IPS-15b (cell line): ENCODE measurements around the gene SLC4A11.
"Not testable (repeated sequence)": the region's sequence is repeated elsewhere in the genome, so short reads cannot be mapped to it uniquely, and the experiment has no call there.

Experiments
- H3K27me3 ChIP-seq: one replicate; pipeline ENCODE4 v1.6.1; 2013; ENCODE audit warnings: low read length; ENCODE audit not compliant: control insufficient read depth, insufficient read depth
- H3K36me3 ChIP-seq: one replicate; pipeline ENCODE4 v1.6.1; 2013; ENCODE audit warnings: low read length; ENCODE audit not compliant: control insufficient read depth, insufficient read depth
- H3K4me1 ChIP-seq: one replicate; pipeline ENCODE4 v1.6.1; 2013; ENCODE audit warnings: mild to moderate bottlenecking, low read length; ENCODE audit not compliant: control insufficient read depth, insufficient read depth
- H3K4me3 ChIP-seq: one replicate; pipeline ENCODE4 v1.5.1; 2013; ENCODE audit warnings: low read depth, low read length
- H3K9ac ChIP-seq: one replicate; pipeline ENCODE4 v1.6.1; 2013; ENCODE audit warnings: low read depth, mild to moderate bottlenecking, low read length
- H3K9me3 ChIP-seq: one replicate; pipeline ENCODE4 v1.6.1; 2013; ENCODE audit warnings: mild to moderate bottlenecking, low read length; ENCODE audit not compliant: control insufficient read depth, insufficient read depth

The SLC4A11 gene

DNA sequence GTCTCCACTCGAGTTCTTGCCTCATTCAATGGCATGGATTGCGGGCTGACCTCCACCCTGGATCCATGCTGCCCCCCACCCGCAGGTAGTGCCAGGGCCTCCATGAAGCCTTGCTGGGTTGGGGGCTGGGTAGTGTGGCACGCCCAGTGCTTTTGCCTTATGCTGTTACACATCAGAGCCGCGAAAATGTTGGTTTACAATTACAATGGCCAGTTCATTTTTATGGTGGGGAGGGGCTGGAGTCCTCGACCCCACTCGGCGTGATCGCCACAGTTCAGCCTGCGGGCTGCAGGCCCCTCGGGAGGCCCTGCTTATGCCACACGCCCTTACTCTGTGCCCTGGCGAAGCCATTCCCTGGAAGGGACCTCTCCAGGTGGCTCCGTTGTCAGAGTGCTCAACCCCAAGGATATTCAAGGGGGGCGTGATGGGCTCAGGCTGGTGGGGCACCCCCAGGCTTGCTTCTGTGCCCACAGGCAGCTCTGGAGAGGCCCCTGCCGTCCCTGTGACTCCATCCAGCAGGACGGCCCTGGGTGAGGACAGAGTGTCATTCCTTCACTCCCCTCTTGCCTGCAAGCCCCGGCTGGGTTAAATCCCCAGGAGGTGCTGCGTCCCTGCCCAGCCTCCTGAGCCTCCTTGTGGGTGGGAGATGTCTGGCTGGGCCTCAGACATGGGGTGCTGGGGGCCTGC, 14.9 kb downstream of the SLC4A11 start:
- H3K36me3 ChIP-seq, result peaks cover 18% of the 10 kb centered on the region

DNA sequence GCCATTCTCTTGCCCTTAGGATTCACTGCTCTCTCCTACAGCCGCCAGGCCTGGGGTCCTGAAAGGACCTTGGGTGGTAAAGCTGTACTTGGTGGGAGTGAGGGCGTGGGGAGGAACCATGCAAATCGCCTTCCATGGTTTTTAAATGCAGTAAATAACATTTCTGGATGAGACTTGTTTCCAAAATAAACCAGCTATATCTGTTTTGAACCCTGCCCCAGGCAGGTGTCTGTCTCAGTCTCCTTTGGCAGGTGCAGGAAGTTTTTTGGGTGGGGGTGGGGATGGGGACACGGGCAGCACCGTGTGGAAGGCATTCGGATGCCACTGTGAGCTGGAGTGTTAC, 15.4 kb downstream of the SLC4A11 start:
- Histone ChIP-seq H3K4me1 (peaks cover 2% of the 10 kb centered on the region), H3K9me3 (no peaks in the 10 kb centered on the region), H3K9ac (no peak overlapping the region), H3K4me3 (no peak overlapping the region), H3K36me3 (peaks cover 15% of the 10 kb centered on the region), H3K27me3 (no peaks in the 10 kb centered on the region)

More for the DNA sequence above, 14.9 kb downstream of the SLC4A11 start:
- Histone ChIP-seq H3K4me3 (no peak overlapping the region), H3K9me3 (no peaks in the 10 kb centered on the region), H3K9ac (no peak overlapping the region), H3K4me1 (peaks cover 2% of the 10 kb centered on the region), H3K27me3 (no peaks in the 10 kb centered on the region)

DNA sequence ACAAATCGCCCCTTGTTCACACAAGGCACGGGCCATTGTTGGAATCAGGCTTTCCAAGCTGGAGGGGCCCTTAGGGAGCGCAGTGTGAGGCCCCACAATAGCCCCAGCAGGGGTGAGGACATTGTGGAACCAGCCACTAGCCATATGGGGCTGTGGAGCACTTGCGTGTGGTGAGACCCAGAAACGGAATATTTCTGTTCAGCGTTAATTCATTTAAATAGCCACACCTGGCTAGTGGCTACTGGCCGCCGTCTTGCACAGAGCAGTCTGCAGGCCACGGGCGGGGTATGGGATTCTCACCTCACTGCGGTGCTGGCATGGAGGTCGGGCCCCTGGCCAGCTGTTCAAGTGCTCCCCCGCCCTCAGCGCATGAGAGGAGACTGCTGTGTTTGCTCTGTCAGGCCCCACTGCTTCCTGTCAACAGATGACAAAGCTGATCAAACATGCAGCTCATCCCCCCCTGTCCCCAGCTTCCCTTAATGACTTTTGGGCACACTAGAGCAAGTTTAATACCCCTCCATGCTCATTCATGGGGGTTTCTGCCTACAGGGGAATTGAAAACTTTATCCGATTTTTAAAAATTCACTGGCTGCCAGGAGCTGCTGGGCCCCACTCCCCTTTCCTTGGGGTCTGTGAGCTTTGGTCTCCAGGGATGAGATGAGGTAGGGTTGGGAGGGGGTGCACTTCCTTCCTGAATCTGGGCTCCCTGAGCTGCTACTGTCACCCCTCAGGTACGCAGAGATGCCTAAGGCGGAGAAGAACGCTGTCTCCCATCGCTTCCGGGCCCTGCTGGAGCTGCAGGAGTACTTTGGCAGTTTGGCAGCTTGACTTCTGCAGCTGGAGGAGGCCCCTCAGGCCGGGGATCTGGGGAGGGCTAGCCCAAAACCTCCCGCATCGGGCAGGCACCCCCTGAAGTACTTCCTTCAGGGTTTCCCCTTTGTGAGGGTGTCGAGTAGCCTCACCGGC, 16.1 kb downstream of the SLC4A11 start:
- Histone ChIP-seq H3K9ac (no peak overlapping the region), H3K36me3 (peaks cover 11% of the 10 kb centered on the region), H3K9me3 (no peaks in the 10 kb centered on the region), H3K4me3 (no peak overlapping the region), H3K4me1 (peaks cover 2% of the 10 kb centered on the region), H3K27me3 (no peaks in the 10 kb centered on the region)

DNA sequence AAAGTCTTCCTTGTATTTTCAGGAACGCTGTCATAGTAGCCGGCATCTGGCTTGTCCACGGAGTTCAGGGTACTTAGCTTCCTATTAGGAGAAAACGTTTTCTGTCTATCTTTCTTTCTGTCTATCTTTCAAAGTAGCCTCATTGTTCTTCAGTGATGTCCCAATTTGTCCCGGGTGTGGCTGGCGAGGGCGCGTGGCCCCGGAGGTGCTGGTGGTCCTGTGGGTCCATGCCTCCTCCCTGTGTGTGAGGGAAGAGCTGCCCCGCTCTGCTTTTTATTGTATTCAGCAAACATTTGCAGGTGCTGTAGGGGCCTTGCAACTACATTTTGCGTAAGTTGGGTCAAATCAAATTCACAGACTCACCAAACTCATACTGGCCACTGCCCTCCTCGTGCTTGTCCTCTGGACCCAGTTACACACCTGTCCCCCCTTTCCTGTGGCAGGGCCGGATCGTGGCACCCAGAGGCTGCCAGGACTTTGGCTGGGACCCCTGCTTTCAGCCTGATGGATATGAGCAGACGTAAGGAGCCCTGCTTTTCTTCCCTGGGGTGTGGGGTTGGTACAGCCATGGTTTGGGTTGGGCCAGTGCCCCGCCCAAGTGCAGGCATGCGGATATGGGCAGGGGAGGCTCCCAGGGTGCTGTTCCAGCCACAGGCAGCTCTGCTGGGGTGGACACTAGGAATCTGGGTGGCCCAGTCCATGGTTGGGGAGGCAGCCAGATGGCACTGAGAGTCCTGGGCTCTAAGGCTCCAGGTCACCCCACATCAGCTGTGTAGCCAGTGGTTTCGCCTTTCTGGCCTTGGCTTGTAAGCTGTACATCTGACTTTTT, 17.4 kb downstream of the SLC4A11 start:
- H3K4me3 ChIP-seq, result no peak overlapping the region
- peaks cover 2% of the 10 kb centered on the region for H3K4me1 ChIP-seq
- peaks cover 18% of the 10 kb centered on the region for H3K36me3 ChIP-seq
- no peak overlapping the region for H3K9ac ChIP-seq
- H3K9me3 ChIP-seq, result no peaks in the 10 kb centered on the region
- no peaks in the 10 kb centered on the region for H3K27me3 ChIP-seq

DNA sequence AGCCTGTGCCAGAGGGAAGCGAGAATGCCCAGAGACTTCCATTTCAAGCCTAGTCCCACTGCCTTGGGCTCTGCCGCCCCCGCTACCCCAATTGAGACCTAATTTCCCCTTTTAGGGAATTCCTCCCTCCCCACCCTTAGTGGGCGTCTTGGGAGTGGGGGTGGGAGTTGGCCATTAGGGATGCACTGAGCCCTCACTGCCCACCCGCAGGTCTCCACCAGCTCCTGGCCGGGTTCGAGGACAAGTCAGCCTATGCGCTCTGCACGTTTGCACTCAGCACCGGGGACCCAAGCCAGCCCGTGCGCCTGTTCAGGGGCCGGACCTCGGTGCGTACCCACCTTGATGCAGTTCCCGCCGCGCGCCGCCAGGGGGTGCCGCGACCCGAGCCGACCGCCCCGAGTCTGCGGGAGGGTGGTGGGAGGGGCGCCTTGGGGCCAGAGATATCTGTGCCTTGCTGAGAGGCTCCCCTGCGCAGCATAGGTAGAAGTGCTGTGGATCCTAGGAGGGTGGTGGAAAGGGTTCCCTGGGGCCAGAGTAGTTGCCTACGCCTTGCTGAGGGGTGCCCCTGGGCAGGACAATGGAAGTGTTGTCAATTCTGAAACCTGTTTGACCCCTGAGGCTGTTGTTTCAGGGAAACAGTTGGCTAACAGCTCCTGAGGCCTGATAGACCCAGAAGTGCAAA, 20.5 kb downstream of the SLC4A11 start:
- no peak overlapping the region for H3K9ac ChIP-seq
- no peaks in the 10 kb centered on the region for H3K9me3 ChIP-seq
- peaks cover 30% of the 10 kb centered on the region for H3K36me3 ChIP-seq
- peaks cover 2% of the 10 kb centered on the region for H3K4me1 ChIP-seq
- H3K4me3 ChIP-seq, result no peak overlapping the region
- no peaks in the 10 kb centered on the region for H3K27me3 ChIP-seq

DNA sequence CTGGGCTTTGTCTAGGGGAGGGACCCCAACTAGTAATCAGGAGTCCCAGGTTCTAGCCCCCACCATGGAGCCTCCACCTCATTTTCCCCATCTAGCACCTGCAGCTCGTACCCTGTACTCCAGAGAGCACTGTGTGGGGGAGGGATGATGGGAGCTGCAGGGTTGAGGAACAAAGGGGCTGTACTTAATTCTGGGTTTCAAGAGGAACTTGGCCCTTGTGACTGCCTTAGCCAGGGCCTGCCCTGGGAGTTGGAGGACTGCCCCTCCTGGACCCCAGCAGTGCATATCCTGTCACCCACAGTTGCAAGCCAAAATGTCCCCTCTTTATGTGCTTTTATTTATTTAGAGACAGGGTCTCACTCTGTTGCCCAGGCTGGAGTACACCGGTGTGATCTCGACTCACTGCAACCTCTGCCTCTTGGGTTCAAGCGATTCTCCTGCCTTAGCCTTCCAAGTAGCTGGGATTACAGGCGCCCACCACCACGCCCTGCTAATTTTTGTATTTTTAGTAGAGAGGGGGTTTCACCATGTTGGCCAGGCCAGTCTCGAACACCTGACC, 23.6 kb downstream of the SLC4A11 start:
- not testable (repeated sequence) for H3K4me3 ChIP-seq, H3K27me3 ChIP-seq, H3K4me1 ChIP-seq, H3K9ac ChIP-seq, H3K9me3 ChIP-seq
- H3K36me3 ChIP-seq, result peaks cover 24% of the 10 kb centered on the region

DNA sequence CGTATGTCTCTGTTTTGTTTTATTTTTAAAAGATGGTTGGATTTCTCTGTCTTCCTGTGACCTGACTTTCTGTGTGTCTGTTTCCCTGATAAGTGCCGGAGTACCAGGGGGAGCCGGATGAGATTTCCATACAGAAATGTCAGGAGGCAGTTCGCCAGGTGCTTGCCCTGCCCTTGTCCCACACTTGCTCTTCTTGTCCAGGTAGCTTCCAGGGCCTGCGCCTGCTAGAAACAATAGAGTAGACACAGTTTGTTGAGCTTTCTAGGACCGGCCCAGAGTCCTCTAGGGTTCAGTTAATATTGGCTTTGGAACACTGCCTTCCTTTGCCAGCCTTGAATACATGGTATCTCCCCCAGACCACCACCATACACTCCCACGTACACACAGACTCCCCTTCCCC, 25.8 kb downstream of the SLC4A11 start:
- Histone ChIP-seq H3K36me3 (peaks cover 22% of the 10 kb centered on the region), H3K9me3 (no peaks in the 10 kb centered on the region), H3K9ac (no peak overlapping the region), H3K27me3 (no peaks in the 10 kb centered on the region), H3K4me1 (no peaks in the 10 kb centered on the region), H3K4me3 (no peak overlapping the region)

DNA sequence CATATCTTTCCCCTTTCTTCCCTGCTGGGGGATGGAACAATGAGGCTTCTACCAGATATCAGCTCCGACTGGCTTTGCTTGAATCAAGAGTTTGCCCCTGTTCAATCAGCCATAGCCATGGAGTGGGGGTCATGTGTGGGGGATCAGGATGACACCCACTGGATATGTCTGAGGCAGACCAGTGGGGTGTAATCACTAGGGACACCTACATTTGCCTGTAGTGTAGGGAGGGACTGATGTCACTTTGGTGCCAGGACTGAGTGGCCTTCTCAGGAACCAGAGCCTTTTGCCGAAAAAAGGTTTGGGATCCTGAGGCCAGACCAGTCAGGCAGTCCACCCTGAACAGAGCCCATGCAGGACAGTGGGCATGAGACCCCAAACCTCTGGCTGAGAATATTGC, 28.6 kb downstream of the SLC4A11 start:
- Histone ChIP-seq H3K27me3 (no peaks in the 10 kb centered on the region), H3K9ac (peak overlapping the region; percentile 98), H3K36me3 (peaks cover 9% of the 10 kb centered on the region), H3K9me3 (no peaks in the 10 kb centered on the region), H3K4me3 (peak overlapping the region; percentile 92), H3K4me1 (no peaks in the 10 kb centered on the region)

DNA sequence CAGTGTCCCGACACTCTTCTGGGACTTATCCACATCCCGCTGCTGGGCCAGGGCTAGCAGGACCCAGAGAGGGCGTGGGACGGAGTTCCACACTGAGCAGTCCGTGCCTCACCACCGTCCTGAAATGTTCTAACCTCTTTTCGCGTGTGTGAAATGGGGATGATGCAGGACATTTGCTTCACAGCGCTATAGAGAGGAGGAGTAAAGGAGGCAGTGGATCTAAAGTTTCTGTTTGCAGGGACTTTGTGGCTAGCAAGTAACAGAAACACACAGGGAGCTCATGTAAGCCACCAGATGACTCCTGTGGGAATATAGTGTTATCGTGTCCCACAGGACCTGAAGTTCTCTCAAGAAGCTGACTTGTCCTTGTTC, 29.1 kb downstream of the SLC4A11 start:
- H3K36me3 ChIP-seq, result peaks cover 6% of the 10 kb centered on the region
- H3K9me3 ChIP-seq, result no peaks in the 10 kb centered on the region
- H3K9ac ChIP-seq, result peak overlapping the region; percentile 98
- peak overlapping the region; percentile 92 for H3K4me3 ChIP-seq
- H3K4me1 ChIP-seq, result no peaks in the 10 kb centered on the region
- no peaks in the 10 kb centered on the region for H3K27me3 ChIP-seq

DNA sequence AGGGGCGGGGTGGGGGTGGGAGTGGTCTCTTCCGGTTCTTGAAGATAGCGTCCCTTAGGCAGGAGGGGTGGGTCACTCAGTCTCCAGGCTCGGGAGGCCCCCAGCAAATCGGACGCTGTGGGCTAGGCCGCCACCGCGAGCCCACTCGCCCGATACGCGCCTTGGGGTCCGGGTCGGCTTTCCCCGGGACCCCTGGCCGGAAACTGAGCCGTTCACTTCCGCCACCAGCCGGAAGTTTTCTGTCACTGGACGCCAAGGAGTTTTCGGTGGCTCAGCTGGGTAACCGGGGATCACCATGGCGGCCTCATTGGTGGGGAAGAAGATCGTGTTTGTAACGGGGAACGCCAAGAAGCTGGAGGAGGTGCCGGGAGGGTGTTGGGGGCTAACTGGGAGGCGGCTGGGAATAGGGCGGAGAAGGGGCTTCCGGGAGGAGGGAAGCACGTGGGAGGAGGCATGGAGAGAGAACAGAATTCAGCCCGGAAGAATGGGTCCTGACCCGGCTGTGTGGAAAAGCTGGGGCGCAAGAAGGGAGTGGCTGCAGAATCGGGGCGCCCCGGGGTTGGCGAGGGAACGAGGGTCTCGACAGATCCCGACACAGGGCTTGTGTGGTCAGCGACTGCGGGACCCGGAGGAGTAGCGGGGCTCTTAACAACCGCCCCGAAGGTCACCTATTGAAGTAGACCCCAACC, 29.6 kb downstream of the SLC4A11 start, which contains the start of gene ITPA:
Gene ITPA (plus strand): TSS at position 242 of the 689 bp plus-strand sequence. CDS start 54 bp downstream, at position 296.
- H3K36me3 ChIP-seq, result peaks cover 6% of the 10 kb centered on the region
- H3K9ac ChIP-seq, result peak within 1 kb of the TSS; percentile 98
- H3K27me3 ChIP-seq, result no peaks in the 10 kb centered on the region
- H3K9me3 ChIP-seq, result no peaks in the 10 kb centered on the region
- peak within 1 kb of the TSS; percentile 92 for H3K4me3 ChIP-seq
- H3K4me1 ChIP-seq, result no peaks in the 10 kb centered on the region
